HUDEP-2 (cell line): ENCODE results near the gene PLEKHG4B.
"Not testable (repeated sequence)": the region's sequence is repeated elsewhere in the genome, so short reads cannot be mapped to it uniquely, and the experiment has no call there.

Experiments
- DNase-seq, 76 experiments: peaks; one replicate each; lab custom pipeline; 2025; ENCODE audit not compliant: unreplicated experiment in 76 of 76; lab: John Stamatoyannopoulos, UW

PLEKHG4B gene

GRCh38 chr5:196350-196749 is 104.4 kb downstream of the PLEKHG4B start:
- no peak for DNase-seq

GRCh38 chr5:197031-197430 is 105.1 kb downstream of the PLEKHG4B start:
- not testable (repeated sequence) for DNase-seq

- DNase-seq: no peak
Observed at GRCh38 chr5:197892-198489, 106.0 kb downstream of the PLEKHG4B start.

GRCh38 chr5:198516-199196 is 106.7 kb downstream of the PLEKHG4B start:
- no peak for DNase-seq

- DNase-seq: no peak
Observed at GRCh38 chr5:199197-199949, 107.4 kb downstream of the PLEKHG4B start.

GRCh38 chr5:199950-200645 is 108.1 kb downstream of the PLEKHG4B start:
- no peak for DNase-seq

GRCh38 chr5:200985-201384 is 109.0 kb downstream of the PLEKHG4B start:
- DNase-seq: no peak

- no peak for DNase-seq
Observed at GRCh38 chr5:201672-202071, 109.7 kb downstream of the PLEKHG4B start.

- DNase-seq: no peak
Observed at GRCh38 chr5:203246-203930, 111.4 kb downstream of the PLEKHG4B start.

GRCh38 chr5:204001-204400 is 112.0 kb downstream of the PLEKHG4B start:
- DNase-seq: no peak

GRCh38 chr5:204462-204861 is 112.5 kb downstream of the PLEKHG4B start:
- no peak for DNase-seq

- DNase-seq: no peak
Observed at GRCh38 chr5:204966-205670, 113.2 kb downstream of the PLEKHG4B start.

GRCh38 chr5:206406-206805 is 114.4 kb downstream of the PLEKHG4B start:
- no peak for DNase-seq

GRCh38 chr5:206927-207536 is 115.1 kb downstream of the PLEKHG4B start:
- no peak for DNase-seq

- DNase-seq: no peak
Observed at GRCh38 chr5:207599-207998, 115.6 kb downstream of the PLEKHG4B start.

GRCh38 chr5:208449-209114 is 116.6 kb downstream of the PLEKHG4B start:
- no peak for DNase-seq

GRCh38 chr5:213803-214395 is 121.9 kb downstream of the PLEKHG4B start:
- no peak for DNase-seq

- not testable (repeated sequence) for DNase-seq
Observed at GRCh38 chr5:215256-215655, 123.3 kb downstream of the PLEKHG4B start.

GRCh38 chr5:216076-216475 is 124.1 kb downstream of the PLEKHG4B start:
- DNase-seq: not testable (repeated sequence)
